ENCODE results near the gene TNS1.

DNA sequence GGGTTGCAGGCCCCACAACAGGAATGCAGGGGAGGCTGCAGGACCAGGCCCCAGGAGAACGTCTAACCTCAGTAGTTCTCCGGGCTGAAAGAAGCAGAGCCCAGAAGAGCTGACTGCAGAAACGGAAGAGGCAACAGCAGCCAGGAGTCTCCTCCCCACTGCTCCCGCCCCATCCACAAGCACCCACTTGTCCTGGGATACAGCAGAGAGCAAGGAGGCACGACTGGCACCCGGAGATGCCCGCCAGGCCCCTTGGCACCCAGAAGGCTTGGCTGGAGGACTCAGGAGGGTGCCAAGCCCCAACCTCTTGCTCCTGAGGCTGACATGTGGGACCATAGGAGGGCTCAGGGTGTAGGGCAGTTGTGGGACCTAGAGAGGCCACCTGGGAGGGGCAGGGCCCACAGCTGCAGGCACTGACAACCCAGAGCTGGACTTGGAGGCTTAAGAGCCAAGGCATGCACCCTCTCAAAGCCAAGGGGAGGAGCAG, 29.0 kb upstream of the TNS1 start:
- no peak for TF ChIP-seq EP300 (IDR thresholded peaks at IDR 0.05)
- TF ChIP-seq, protein P1, sequence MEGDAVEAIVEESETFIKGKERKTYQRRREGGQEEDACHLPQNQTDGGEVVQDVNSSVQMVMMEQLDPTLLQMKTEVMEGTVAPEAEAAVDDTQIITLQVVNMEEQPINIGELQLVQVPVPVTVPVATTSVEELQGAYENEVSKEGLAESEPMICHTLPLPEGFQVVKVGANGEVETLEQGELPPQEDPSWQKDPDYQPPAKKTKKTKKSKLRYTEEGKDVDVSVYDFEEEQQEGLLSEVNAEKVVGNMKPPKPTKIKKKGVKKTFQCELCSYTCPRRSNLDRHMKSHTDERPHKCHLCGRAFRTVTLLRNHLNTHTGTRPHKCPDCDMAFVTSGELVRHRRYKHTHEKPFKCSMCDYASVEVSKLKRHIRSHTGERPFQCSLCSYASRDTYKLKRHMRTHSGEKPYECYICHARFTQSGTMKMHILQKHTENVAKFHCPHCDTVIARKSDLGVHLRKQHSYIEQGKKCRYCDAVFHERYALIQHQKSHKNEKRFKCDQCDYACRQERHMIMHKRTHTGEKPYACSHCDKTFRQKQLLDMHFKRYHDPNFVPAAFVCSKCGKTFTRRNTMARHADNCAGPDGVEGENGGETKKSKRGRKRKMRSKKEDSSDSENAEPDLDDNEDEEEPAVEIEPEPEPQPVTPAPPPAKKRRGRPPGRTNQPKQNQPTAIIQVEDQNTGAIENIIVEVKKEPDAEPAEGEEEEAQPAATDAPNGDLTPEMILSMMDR (IDR thresholded peaks at IDR 0.05): no peak

Data from tibial nerve (tissue), 4 donors.